HK-2 (cell line): ENCODE data around the gene CDC42.

Experiments used
- DNase-seq: peaks from one replicate; pipeline ENCODE4 v3.0.0-alpha.2; 2018; ENCODE audit not compliant: unreplicated experiment

The CDC42 gene

DNA sequence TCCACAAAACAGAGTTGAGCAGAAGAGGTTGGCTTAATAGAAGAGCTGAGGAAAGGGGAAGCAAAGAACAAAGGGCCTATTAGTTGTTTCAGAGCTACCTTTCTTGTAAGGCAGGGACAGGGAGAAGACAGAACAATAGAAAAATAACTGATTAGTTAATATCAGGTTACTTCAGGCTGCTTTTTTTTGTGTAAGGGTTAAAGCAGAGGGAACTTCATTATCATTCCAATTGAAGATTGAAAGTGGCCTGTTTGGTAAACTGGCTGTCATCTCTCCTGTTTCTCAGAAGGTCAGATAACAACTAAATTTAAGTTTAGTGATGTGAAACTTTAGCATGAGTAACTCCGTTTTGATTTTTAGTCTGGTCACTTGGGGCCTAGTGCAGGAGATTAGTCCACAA is 22.3 kb downstream of the CDC42 start:
- no peak for DNase-seq

DNA sequence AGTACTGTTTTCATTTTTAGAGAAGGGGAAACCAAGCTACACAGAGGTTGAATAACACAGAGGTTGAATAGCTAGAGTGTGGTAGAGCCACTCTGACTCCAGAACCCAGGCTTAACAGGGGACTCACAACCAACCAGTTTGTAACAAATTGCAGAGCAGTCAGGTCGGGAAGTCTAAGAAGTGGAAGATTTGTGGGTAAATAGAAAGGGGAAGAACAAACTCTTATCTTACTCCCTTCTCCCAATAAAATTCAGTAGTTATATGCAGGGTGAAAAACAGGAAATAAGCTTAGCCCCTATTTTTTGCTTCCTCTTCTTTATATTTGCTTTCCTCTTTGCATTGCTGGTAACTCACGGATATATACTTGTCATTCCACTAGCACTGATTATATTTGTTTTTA is 23.2 kb downstream of the CDC42 start:
- no peak for DNase-seq

DNA sequence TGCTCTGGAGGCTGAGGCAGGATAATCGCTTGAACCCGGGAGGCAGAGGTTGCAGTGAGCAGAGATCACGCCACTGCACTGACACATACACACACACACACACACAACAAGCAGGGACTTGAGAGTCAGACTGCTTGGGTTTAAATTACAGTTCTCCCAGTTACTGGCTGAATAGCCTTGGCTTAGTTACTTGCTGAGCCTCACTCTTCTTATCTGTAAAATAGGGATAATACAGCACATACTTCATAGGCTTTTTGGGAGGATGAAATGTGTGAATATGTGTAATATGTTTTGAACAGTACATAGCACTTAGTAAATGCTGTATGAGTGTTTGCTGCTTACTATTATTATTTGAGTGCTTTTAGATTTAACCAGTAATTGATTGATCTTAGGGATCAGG is 23.8 kb downstream of the CDC42 start:
- DNase-seq, result no peak

DNA sequence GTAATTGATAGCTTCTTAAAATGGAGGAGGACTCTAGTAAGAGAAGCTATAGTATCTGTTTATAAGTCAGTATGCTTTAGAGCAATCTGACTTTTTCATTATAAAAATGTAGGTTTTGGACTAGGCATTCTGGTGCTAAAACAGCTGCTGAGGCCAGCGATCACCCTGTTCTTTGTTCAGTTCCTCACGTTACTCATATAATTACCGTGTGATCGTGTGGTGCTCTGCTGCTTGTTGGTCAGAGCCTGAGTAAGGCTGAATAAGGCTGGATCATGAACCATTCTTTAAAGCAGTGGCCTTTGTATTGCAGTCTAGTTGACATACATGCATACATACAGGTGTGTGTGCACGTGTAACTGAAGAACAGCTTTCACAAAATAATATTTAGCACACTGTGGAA is 25.2 kb downstream of the CDC42 start:
- DNase-seq, result no peak

DNA sequence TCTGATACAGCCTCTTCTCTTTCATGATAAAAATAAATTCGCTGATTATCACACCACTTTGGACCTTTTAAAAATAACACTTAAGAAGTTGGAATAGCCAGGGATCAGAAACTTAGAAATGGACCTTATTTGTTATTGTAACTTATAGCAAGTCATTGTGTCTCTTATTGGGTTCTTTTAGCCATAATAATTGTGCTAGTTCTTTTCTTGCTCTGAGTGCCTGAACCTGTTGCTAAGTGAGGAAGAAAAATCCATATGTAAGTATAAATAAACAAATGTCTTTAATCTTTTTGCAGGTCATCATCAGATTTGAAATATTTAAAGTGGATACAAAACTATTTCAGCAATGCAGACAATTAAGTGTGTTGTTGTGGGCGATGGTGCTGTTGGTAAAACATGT is 25.6 kb downstream of the CDC42 start:
- no peak for DNase-seq

DNA sequence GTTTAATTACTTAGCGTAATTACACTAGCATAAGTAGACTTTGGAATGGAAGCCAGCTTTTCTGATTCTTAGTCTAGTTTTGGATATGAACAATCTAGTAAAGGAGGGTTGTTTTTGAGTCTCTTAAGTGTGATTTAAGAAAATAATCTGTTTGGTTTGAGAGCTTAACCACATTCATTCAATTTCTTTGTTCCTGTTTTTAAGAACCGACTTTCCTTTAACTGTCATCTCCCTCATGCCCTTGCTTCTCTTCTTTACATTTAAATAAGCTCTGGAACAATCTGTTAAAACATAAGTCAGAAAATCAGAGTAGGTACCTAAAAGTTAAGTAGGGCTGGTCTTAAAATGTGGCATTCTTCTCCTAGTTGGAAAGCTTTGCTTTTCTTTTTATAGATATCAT is 27.7 kb downstream of the CDC42 start:
- no peak for DNase-seq

DNA sequence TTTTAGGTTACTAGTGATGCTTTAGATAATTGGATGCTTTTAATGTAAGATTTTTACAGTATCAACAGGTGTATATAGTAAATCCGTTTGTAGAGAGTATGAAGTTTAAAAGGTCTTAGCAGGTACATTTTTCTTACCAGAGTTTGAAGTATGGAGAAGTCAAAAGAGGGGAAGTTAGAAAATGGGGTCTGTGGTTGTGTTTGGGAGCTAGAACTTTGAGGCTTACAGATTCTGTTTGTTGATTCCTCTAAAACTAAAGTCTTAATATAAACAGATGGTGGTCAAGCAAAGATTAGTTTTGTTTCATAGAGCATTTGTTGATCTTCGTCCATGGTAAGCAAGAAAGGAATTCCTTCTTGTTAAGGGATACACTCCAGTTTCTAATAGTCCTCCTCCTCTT is 35.8 kb downstream of the CDC42 start:
- no peak for DNase-seq

DNA sequence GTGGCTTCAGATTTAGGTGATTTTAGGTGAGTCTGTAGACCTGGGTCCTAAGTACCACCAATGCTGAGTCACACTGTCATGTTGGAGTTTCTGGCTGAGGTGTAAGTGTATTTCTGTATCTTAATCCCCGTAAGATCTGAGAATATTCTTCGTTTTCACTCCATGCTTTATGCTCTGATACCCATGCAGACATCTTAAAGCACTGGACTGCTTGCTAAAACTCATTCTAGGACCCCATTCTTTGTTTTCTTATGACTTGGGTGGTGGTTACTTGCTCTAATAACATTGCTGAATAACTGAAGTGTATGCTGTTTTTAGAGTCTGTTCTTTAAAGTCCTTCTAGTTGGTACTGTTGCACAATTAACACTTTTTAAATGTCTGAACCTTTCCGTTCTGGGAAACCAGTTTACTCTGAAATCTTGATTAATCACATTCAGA is 36.6 kb downstream of the CDC42 start:
- no peak for DNase-seq

DNA sequence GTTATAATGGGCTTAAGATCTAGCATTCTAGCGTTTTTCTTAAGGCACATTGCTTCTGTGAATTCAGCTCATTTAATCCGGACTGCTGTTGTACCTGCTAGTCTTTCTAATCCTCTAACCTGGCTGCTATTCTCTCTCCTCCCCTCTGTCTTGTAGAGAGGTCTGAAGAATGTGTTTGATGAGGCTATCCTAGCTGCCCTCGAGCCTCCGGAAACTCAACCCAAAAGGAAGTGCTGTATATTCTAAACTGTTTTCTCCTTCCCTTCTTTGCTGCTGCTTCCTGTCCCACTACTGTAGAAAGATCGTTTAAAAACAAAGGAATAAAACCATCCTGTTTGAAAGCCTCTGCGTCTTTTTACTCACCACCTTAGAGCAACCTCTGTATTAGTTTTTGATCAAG is 37.3 kb downstream of the CDC42 start:
- DNase-seq, result no peak

DNA sequence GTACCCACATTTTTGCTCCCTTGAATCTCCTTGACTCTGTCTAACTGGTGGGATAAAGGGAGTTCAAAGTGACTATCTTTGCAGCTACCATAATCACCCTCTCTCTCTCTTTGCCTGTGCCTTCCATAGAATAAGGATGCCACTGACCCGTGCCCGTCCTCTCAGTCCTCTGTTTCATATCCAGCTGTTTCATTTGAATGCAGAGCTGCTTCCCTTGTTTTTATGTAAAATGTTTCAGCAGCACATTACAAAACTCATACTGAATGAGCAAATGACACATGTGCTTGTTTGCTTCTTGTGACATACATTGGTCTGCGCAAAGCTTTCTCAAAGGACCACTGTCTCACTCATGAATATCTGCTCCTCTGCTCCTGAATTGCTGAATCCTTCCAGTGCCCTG is 38.4 kb downstream of the CDC42 start:
- no peak for DNase-seq

DNA sequence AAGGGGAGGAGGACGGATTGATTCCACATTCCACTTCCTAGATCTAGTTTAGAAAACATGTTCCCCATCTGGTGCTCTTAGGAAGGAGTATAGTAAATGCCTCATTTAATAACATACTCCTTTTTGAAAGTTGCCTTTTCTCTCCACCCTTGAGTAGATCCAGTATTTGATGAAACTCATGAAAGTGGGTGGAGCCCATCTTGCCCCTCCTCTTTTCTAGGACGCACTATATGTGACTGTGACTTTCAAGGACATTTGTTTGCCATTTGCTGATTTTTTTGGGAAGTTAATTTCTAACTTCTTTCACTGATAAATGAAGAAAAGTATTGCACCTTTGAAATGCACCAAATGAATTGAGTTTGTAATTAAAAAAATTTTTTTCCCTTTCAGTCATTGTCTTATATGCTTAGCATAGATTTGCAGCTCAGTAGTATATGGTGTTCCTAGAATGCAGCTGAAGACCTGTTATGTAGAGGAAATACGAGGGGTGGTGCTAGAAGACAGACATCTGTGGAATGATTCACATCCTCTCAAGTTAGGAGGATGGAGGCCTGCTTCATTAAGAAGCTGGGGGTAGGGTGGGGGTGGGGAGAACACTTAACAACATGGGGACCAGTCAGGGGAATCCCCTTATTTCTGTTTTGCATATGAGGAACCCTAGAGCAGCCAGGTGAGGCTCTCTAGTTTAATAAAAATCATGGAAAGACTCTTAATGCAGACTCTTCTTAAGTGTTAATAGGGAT is 39.7 kb downstream of the CDC42 start:
- peak; percentile 28 for DNase-seq

DNA sequence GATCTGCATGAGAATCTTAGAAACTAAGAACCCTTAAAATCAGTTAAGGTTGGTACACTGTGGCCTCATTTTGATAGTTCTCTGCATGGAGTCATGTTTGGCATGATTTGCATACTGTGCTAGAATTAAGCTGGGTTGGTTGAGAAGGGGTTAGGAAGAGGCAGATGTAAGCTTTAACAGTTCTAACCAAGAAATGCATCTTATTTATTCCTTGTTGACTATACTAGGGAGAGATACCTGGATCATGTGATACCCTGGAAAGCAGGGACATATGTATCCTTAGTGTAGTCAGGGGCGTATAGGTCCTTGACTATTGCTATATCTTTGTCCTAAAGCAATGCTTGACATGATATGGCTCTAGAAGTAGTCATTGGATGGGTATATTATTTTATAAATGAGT is 41.0 kb downstream of the CDC42 start:
- DNase-seq, result no peak

DNA sequence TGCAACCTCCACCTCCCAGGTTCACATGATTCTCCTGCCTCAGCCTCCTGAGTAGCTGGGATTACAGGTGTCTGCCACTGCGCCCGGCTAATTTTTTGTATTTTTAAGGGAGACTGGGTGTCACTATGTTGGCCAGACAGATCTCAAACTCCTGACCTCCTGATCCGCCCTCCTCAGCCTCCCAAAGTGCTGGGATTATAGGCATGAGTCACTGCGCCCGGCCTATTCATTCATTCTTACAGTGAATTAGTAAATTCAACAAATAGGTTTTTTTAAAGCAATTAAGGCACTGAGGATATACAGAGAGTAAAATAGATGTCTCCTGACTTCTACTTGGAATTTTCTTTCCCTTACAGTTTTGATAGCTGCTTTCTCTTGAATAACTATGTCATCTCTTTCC is 43.5 kb downstream of the CDC42 start:
- DNase-seq, result no peak

DNA sequence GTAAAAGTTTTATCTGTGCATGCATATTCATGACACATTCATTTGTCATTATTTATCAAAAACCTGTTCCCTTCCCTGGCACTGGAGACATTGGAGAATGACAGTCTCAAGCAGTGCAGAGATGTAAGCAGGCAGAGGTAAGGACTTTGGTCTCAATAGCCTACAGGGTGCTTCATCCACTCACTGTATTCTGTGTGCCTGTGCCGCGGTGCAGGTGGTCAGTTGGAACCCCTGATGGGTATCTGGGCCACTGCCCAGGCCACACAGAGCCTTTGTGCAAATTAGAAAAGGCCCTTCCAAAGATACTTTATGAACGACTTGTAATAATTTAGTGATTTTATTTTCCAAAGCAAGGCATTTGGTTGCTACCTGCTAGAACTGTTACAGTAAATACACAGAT is 44.0 kb downstream of the CDC42 start:
- no peak for DNase-seq

DNA sequence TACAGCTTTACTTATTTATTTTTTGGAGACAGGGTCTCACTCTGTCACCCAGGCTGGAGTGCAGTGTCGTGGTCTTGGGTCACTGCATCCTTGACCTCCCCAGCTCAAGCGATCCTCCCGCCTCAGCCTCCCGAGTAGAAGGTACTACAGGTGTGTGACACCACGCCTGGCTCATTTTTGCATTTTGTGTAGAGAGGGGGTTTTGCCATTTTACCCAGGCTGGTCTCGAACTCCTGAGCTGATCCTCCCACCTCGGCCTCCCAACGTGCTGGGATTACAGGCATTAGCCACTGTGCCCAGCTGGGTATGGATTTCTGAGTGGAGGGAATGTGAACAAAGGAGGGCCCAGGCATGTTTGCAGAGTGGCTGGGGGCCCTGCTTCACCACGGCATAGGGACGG is 46.2 kb downstream of the CDC42 start:
- no peak for DNase-seq

DNA sequence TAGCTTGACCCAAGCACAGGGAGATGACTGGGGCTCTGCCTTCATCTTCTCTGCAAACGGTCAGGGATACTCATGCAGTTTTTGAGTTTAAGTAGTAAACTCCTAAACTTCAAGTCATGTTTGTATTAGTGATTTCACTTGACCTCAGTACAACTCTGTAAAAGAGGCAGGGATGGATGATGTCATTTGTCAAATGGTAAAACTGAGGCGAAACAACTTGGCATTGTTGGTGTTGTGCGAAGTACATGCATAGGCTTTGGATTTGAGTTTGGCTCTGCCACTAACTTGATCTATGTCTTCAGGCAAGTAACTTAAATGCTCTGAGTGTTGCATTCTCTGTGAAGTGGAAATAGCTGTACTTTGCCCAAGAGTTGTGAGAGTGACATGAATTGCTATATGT is 47.7 kb downstream of the CDC42 start:
- DNase-seq, result no peak

DNA sequence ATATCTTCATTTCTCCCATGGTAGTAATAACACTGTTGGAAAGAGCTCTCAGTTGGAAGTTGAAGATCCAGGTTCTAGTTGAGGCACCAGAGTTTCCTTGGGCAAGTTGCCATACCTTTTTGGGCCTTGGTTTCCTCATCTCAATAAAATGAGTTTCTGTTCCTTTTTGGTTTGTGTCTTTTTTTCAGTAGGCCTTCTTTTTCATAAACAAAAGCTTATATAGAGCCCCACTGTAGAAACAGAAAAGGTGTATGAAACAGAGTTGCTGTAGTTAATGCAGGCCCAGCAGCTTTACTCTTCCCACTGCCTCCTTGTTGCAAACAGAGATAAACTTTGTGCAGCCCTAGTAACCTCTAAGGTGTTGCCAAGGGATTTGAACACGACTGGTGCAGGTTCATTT is 48.7 kb downstream of the CDC42 start:
- DNase-seq, result no peak

DNA sequence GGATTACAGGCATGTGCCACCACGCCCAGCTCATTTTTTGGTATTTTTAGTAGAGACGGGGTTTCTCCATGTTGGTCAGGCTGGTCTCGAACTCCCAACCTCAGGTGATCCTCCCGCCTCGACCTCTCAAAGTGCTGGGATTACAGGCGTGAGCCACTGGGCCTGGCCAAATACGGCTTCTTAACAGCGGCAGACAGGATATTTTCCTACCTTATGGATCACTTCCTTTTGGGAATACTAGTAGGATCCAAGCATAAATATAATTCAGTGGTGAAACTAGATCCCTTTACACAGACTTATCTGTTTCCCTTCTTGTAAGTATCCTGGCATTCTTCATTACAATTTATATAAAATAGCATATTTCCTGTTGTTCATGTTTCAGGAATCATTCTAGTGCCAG is 49.5 kb downstream of the CDC42 start:
- no peak for DNase-seq

DNA sequence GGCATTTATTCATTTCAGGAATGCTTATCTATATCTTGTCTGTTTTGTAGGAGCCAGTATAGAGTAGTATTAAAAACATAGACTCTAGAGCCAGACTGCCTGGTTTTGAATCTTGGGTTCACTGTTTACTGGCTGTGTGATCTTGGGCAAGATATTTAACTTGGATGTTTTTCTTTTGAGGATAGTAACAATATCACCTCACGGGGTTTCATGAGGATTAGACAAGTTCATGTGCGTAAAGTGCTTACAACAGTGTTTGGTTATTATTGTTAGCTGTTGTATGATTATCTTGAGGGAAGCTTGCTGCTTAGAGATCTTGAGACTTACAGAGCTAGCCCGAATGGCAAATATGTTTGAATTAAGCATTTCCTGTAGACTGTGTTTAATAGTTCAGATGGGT is 50.2 kb downstream of the CDC42 start:
- DNase-seq, result no peak

DNA sequence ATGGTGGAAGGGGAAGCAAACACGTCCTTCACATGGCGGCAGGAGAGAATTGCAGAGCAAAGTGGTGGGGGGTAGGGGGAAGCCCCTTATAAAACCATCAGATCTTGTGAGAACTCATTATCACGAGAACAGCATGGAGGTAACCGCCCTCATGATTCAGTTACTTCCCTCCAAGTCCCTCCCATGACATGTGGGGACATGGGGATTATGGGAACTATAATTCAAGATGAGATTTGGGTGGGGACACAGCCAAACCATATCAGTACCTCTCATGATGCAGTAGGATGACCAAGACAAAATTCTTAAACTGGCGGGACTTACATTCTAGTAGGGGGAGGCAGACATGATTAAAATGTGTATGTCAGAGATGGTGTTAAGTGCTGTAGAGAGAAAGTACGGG is 51.6 kb downstream of the CDC42 start:
- DNase-seq, result no peak

DNA sequence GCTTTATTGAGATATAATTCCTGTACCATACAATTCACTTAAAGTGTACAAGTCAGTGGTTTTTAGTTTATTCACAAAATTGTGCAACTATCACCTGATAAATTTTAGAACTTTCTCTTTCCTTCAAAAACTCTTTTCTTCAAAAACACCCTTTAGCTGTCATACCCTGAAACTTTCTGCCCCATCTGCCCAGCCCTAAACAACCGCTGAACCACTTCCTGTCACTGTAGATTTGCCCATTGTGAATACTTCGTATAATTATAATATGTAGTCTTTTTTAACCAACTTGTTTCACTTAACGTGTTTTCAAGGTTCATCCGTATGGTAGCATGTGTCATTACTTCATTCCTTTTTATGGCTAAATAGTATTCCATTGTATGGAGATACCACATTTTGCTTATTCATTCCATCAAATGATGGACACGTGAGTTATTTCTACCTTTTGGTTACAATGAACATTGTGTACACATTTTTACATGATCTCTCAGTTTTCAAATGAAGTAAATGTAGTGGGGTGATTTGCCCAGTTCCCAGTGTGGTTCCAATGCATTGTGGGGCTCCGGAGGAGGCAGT is 52.4 kb downstream of the CDC42 start:
- no peak for DNase-seq

DNA sequence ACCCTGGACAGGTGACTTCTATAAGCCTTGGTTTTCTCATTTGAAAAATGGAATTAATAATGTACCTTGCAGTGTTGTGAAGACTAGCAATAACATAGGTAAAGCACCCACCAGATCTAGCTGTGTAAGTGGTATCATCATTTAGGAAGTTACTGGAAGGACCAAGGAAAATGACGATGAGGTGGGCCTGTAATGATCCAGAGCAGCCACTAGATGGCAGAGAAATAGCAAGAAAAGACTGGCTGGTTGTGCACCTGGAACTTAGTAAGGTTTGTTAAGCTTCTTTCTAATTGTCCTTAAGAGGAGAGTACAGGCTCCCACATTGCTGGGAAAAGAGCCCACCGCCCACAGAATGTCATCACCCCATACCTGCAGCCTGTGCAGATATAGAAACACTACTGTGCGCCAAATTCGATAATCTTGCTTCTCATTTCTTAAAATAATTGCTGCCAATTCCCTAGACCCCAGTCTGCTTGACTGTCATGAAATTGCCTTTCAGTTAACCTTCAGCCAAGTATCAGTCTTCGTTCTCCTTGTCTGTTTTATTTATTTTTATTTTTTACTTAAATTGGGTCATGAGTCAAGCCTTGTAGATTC is 53.2 kb downstream of the CDC42 start:
- no peak for DNase-seq

DNA sequence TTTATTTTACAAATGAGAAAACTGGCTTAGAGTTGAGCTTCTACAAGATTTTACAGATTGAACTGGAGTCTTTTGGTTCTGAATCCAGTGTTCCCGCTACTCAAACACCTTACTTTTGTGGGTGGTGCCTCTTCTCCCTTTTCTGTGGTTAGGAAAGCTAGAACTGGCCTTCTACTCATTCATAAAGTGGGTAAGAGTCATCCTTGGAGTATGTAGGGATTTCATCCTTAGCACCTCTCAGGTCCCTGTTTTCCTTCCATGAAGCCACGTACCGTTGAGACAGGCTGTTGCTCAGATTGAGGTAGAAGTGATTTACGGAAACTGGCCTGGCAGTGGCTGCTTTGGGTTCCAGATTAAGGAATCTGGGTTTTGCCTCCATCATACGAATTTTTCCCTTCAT is 54.6 kb downstream of the CDC42 start:
- no peak for DNase-seq
